Caco-2 (cell line): ENCODE results near the gene LMAN2L. TPM values are rescaled to one million over a fixed set of nuclear protein-coding genes. Genes with fewer than 3 reads are reported as not detected.

Experiments used
- BruUV-seq: library from RNA; stranded (reverse); fragments of 400-500 nt; replicated peaks from 2 replicates; lab custom pipeline; 2021; lab: Mats Ljungman, UMichigan
- CTCF ChIA-PET: fragments of 300-600 bp; sonication (Branson Sonifier 250); formaldehyde crosslinking; loops from one replicate; lab custom pipeline; 2022; ENCODE audit warnings: antibody characterized with exemption; lab: Charles Lee
- POLR2A ChIA-PET: fragments of 300-600 bp; sonication (Branson Sonifier 250); formaldehyde crosslinking; loops from one replicate; lab custom pipeline; 2022; ENCODE audit warnings: antibody characterized with exemption; lab: Charles Lee
- DNase-seq, 2 experiments: peaks; one replicate each; pipeline versions ENCODE4 v3.0.0 to v3.0.0-alpha.2; 2020 to 2022
- H3K27me3 ChIP-seq: replicated peaks from 2 replicates; pipeline ENCODE4 v1.6.0; 2011; ENCODE audit warnings: low read length; ENCODE audit not compliant: control insufficient read depth, insufficient read depth
- H3K36me3 ChIP-seq: 2 replicates; pipeline ENCODE4 v1.5.1; 2011; ENCODE audit warnings: low read length; ENCODE audit not compliant: control insufficient read depth, insufficient read depth
- H3K4me1 ChIP-seq: fragments of 250-450 bp; sonication (Bioruptor Pico); 2 replicates; pipeline ENCODE4 v1.5.1; 2020; ENCODE audit warnings: mild to moderate bottlenecking
- H3K4me3 ChIP-seq: 2 replicates; pipeline ENCODE4 v1.5.1; 2011; ENCODE audit warnings: low read depth, mild to moderate bottlenecking, control low read depth, low read length
- H3K9me3 ChIP-seq: fragments of 250-450 bp; sonication (Bioruptor Pico); 2 replicates; pipeline ENCODE4 v1.5.1; 2020; ENCODE audit warnings: mild to moderate bottlenecking, moderate library complexity
- H3K27ac Mint-ChIP-seq: one replicate; pipeline ENCODE4 v1.8.0; 2022; ENCODE audit warnings: mixed read lengths; ENCODE audit not compliant: unreplicated experiment
- H3K27me3 Mint-ChIP-seq: one replicate; pipeline ENCODE4 v1.8.0; 2022; ENCODE audit warnings: mixed read lengths; ENCODE audit not compliant: insufficient read depth, unreplicated experiment
- H3K36me3 Mint-ChIP-seq: one replicate; pipeline ENCODE4 v1.8.0; 2022; ENCODE audit warnings: mild to moderate bottlenecking, mixed read lengths; ENCODE audit not compliant: insufficient read depth, unreplicated experiment
- H3K4me1 Mint-ChIP-seq: one replicate; pipeline ENCODE4 v1.8.0; 2022; ENCODE audit warnings: low read depth, mixed read lengths; ENCODE audit not compliant: unreplicated experiment
- H3K4me3 Mint-ChIP-seq: one replicate; pipeline ENCODE4 v1.8.0; 2022; ENCODE audit warnings: mild to moderate bottlenecking, moderate library complexity, mixed read lengths; ENCODE audit not compliant: unreplicated experiment
- H3K9me3 Mint-ChIP-seq: one replicate; pipeline ENCODE4 v1.8.0; 2022; ENCODE audit warnings: mixed read lengths; ENCODE audit not compliant: unreplicated experiment
- intact Hi-C: fragments of 100-400 bp; cut with micrococcal nuclease; formaldehyde crosslinking; loops from one replicate; pipeline ENCODE4 v1.10.0; 2022; ENCODE audit not compliant: unreplicated experiment
- total RNA-seq: library from RNA; stranded (reverse); gene quantifications from 2 replicates; pipeline ENCODE4 v1.2.3, GENCODE V29; 2022
- TF ChIP-seq, protein P1 (sequence below), 2 experiments: fragments of 200-600 bp in 1 of 2; IDR thresholded peaks; 1 replicate in 1 of 2; 2 replicates in 1 of 2; pipeline versions ENCODE4 v1.5.1 to v1.8.0; 2011 to 2022; ENCODE audit warnings: antibody characterized with exemption in 1 of 2, control low read depth in 1 of 2, inconsistent platforms in 1 of 2, low read depth in 1 of 2, low read length in 1 of 2, mild to moderate bottlenecking in 1 of 2, moderate library complexity in 1 of 2; ENCODE audit not compliant: insufficient read depth in 1 of 2, severe bottlenecking in 1 of 2, unreplicated experiment in 1 of 2

LMAN2L gene
- total RNA-seq, 1 experiment from 2014 or later: 27.4 TPM

DNA sequence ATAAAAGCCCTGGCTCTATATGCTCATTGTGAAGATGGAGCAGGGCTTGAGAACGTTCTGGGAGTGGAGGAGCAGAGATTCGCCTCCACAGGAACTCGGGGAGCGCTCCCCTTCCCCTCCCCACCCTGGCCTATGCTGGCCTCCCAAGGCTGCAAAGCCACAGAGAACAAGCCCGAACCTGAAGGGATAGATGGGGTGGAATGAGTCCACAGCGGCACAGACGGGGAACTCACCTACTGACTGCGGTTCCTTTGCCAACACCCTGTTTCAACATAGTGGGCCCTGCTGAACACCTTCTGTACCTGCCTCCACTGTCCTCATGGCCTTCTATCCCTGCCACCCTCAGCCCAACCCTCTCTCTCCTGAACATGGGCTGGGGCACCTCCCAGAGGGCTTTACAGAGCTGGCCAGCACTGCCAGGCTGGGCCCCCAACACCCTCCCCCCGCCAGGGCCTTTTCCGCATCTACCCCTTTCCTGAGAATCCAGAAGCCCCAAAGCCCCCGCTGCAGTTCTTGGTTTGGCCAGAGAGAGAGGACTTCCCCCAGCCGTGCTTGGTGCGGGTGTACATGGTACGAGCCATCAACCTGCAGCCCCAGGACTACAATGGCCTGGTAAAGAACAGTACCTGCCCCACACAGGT lies 41.5 kb downstream of the LMAN2L start:
- CTCF ChIA-PET: no interaction called here
- Mint-ChIP-seq H3K36me3 (no peaks in the 10 kb centered on the region), H3K27me3 (no peaks in the 10 kb centered on the region), H3K4me1 (no peaks in the 10 kb centered on the region), H3K4me3 (no peak overlapping the region), H3K9me3 (no peaks in the 10 kb centered on the region), H3K27ac (no peak overlapping the region)
- intact Hi-C loops: no loop called here
- no peaks in the 10 kb centered on the region for H3K9me3 ChIP-seq
- no peaks in the 10 kb centered on the region for H3K27me3 ChIP-seq
- no peaks in the 10 kb centered on the region for H3K4me1 ChIP-seq
- TF ChIP-seq, protein P1, sequence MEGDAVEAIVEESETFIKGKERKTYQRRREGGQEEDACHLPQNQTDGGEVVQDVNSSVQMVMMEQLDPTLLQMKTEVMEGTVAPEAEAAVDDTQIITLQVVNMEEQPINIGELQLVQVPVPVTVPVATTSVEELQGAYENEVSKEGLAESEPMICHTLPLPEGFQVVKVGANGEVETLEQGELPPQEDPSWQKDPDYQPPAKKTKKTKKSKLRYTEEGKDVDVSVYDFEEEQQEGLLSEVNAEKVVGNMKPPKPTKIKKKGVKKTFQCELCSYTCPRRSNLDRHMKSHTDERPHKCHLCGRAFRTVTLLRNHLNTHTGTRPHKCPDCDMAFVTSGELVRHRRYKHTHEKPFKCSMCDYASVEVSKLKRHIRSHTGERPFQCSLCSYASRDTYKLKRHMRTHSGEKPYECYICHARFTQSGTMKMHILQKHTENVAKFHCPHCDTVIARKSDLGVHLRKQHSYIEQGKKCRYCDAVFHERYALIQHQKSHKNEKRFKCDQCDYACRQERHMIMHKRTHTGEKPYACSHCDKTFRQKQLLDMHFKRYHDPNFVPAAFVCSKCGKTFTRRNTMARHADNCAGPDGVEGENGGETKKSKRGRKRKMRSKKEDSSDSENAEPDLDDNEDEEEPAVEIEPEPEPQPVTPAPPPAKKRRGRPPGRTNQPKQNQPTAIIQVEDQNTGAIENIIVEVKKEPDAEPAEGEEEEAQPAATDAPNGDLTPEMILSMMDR (IDR thresholded peaks at IDR 0.05; ENCODE audit: insufficient read depth in 1 of 2, low read depth in 1 of 2, low read length in 1 of 2, severe bottlenecking in 1 of 2, unreplicated experiment in 1 of 2): no peak
- no peak overlapping the region for H3K4me3 ChIP-seq
- BruUV-seq: no TSS peak
- no peaks in the 10 kb centered on the region for H3K36me3 ChIP-seq
- no peak for DNase-seq
- POLR2A ChIA-PET: no interaction called here

DNA sequence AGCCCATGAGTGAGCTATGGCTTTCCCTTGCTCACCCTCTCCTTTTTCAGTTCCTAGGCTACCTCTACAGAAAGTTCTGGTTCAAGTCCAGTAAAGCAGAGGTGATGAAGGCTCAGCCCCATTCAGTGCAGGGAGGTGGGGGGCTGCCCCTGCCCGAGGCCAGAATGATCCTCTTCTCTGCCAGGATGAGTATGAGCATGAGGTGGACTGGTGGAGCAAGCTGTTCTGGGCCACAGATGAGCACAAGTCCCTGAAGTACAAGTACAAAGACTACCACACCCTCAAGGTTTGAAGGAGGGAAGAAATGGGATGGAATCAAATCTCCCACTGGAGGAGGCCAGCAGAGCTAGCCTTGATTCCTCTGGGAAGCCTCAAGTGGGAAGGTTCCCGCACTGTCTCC lies 42.4 kb downstream of the LMAN2L start:
- ChIA-PET POLR2A (no interaction called here), CTCF (no interaction called here)
- Mint-ChIP-seq H3K36me3 (no peaks in the 10 kb centered on the region), H3K4me1 (no peaks in the 10 kb centered on the region), H3K4me3 (no peak overlapping the region), H3K27ac (no peak overlapping the region), H3K9me3 (no peaks in the 10 kb centered on the region), H3K27me3 (no peaks in the 10 kb centered on the region)
- no peak for DNase-seq
- Histone ChIP-seq H3K4me1 (no peaks in the 10 kb centered on the region), H3K27me3 (no peaks in the 10 kb centered on the region), H3K36me3 (no peaks in the 10 kb centered on the region), H3K9me3 (no peaks in the 10 kb centered on the region), H3K4me3 (no peak overlapping the region)
- intact Hi-C loops: no loop called here
- BruUV-seq: no TSS peak
- TF ChIP-seq, protein P1 (IDR thresholded peaks at IDR 0.05; ENCODE audit: insufficient read depth in 1 of 2, low read depth in 1 of 2, low read length in 1 of 2, severe bottlenecking in 1 of 2, unreplicated experiment in 1 of 2): no peak

DNA sequence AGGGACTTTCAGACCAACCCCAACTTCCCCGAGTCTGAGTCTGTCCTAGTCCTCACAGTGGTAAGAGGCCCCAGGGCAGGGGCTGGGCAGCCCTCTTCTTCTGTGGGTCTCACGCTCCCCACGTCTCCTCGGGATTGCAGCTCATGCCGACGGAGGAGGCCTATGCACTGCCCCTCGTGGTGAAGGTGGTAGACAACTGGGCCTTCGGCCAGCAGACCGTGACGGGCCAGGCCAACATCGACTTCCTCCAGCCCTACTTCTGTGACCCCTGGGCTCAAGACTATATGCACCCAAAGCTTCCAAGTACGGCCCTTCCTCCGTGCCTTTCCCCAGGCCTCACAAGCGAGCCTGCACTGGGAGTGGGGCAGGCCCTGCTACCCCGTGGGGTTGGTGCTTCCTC lies 44.3 kb downstream of the LMAN2L start:
- Mint-ChIP-seq H3K4me3 (no peak overlapping the region), H3K4me1 (no peaks in the 10 kb centered on the region), H3K9me3 (no peaks in the 10 kb centered on the region), H3K27ac (no peak overlapping the region), H3K36me3 (no peaks in the 10 kb centered on the region), H3K27me3 (no peaks in the 10 kb centered on the region)
- Histone ChIP-seq H3K36me3 (no peaks in the 10 kb centered on the region), H3K9me3 (no peaks in the 10 kb centered on the region), H3K27me3 (no peaks in the 10 kb centered on the region), H3K4me1 (no peaks in the 10 kb centered on the region), H3K4me3 (no peak overlapping the region)
- ChIA-PET POLR2A (no interaction called here), CTCF (no interaction called here)
- TF ChIP-seq, protein P1 (IDR thresholded peaks at IDR 0.05; ENCODE audit: insufficient read depth in 1 of 2, low read depth in 1 of 2, low read length in 1 of 2, severe bottlenecking in 1 of 2, unreplicated experiment in 1 of 2): no peak
- no TSS peak for BruUV-seq
- no peak for DNase-seq
- intact Hi-C loops: no loop called here
